H9 (cell line): ENCODE measurements around the gene PHF12. TPM values are rescaled to one million over a fixed set of nuclear protein-coding genes. Genes with fewer than 3 reads are reported as not detected.

Source experiments
- DNase-seq: peaks from one replicate; pipeline ENCODE4 v3.0.0-alpha.2; 2017
- H2AFZ ChIP-seq: one replicate; pipeline ENCODE4 v1.6.1; 2013; ENCODE audit warnings: mild to moderate bottlenecking, low read length, control low read depth, moderate library complexity
- H2AK5ac ChIP-seq: 2 replicates; pipeline ENCODE4 v1.6.1; 2013; ENCODE audit warnings: low read length, control low read depth, mixed read lengths; ENCODE audit not compliant: insufficient read length
- H2BK120ac ChIP-seq: one replicate; pipeline ENCODE4 v1.6.1; 2013; ENCODE audit warnings: low read depth, mild to moderate bottlenecking, low read length, control low read depth, inconsistent platforms; ENCODE audit not compliant: poor library complexity, severe bottlenecking
- H2BK12ac ChIP-seq: 2 replicates; pipeline ENCODE4 v1.6.1; 2013; ENCODE audit warnings: low read length, control low read depth, mixed read lengths, low read depth; ENCODE audit not compliant: insufficient read length
- H2BK15ac ChIP-seq: 2 replicates; pipeline ENCODE4 v1.6.1; 2013; ENCODE audit warnings: low read depth, low read length, control low read depth
- H2BK20ac ChIP-seq: one replicate; pipeline ENCODE4 v1.6.1; 2013; ENCODE audit warnings: low read depth, mild to moderate bottlenecking, low read length, control low read depth, inconsistent platforms; ENCODE audit not compliant: poor library complexity, severe bottlenecking
- H2BK5ac ChIP-seq: 2 replicates; pipeline ENCODE4 v1.6.1; 2013; ENCODE audit warnings: low read length, control low read depth, mixed read lengths; ENCODE audit not compliant: insufficient read length
- H3K14ac ChIP-seq: 2 replicates; pipeline ENCODE4 v1.6.1; 2013; ENCODE audit warnings: low read length, control low read depth; ENCODE audit not compliant: insufficient read depth
- H3K18ac ChIP-seq: 2 replicates; pipeline ENCODE4 v1.6.1; 2013; ENCODE audit warnings: low read depth, mild to moderate bottlenecking, mixed read lengths, low read length, control low read depth; ENCODE audit not compliant: insufficient read length
- H3K23ac ChIP-seq: 2 replicates; pipeline ENCODE4 v1.6.1; 2013; ENCODE audit warnings: low read length, control low read depth, mixed read lengths, low read depth; ENCODE audit not compliant: insufficient read length
- H3K23me2 ChIP-seq: 2 replicates; pipeline ENCODE4 v1.6.1; 2013; ENCODE audit warnings: low read depth, mild to moderate bottlenecking, mixed read lengths, low read length, control low read depth; ENCODE audit not compliant: insufficient read length, poor library complexity, severe bottlenecking
- H3K27ac ChIP-seq: 2 replicates; pipeline ENCODE4 v1.5.1; 2013; ENCODE audit warnings: low read length, control low read depth, mixed read lengths, low read depth; ENCODE audit not compliant: insufficient read length
- H3K27me3 ChIP-seq: 2 replicates; pipeline ENCODE4 v1.6.1; 2013; ENCODE audit warnings: low read length, control low read depth, inconsistent platforms; ENCODE audit not compliant: insufficient read depth
- H3K4ac ChIP-seq: 2 replicates; pipeline ENCODE4 v1.6.1; 2013; ENCODE audit warnings: low read depth, mild to moderate bottlenecking, control low read depth, inconsistent platforms, low read length, moderate library complexity
- H3K4me1 ChIP-seq: 2 replicates; pipeline ENCODE4 v1.6.1; 2013; ENCODE audit warnings: low read length, control low read depth, inconsistent platforms; ENCODE audit not compliant: insufficient read depth
- H3K4me2 ChIP-seq: 2 replicates; pipeline ENCODE4 v1.6.1; 2013; ENCODE audit warnings: low read length, control low read depth, mixed read lengths; ENCODE audit not compliant: insufficient read length, insufficient read depth
- H3K56ac ChIP-seq: 2 replicates; pipeline ENCODE4 v1.6.1; 2013; ENCODE audit warnings: low read depth, mild to moderate bottlenecking, mixed read lengths, low read length, control low read depth; ENCODE audit not compliant: insufficient read length
- H3K79me1 ChIP-seq: 2 replicates; pipeline ENCODE4 v1.6.1; 2013; ENCODE audit warnings: low read depth, mild to moderate bottlenecking, moderate library complexity, low read length, control low read depth, inconsistent platforms; ENCODE audit not compliant: insufficient read depth, poor library complexity, severe bottlenecking
- H3K79me2 ChIP-seq: 2 replicates; pipeline ENCODE4 v1.6.1; 2013; ENCODE audit warnings: low read length, control low read depth, inconsistent platforms; ENCODE audit not compliant: insufficient read depth
- H3K9ac ChIP-seq: 2 replicates; pipeline ENCODE4 v1.6.1; 2013; ENCODE audit warnings: low read length, control low read depth, mixed read lengths; ENCODE audit not compliant: insufficient read length; ENCODE audit errors: extremely low read depth
- H3K9me3 ChIP-seq: one replicate; pipeline ENCODE4 v1.6.1; 2013; ENCODE audit warnings: low read depth, low read length, inconsistent platforms; ENCODE audit not compliant: control insufficient read depth
- H3T11ph ChIP-seq: one replicate; pipeline ENCODE4 v1.6.1; 2013; ENCODE audit warnings: mild to moderate bottlenecking, low read length, control low read depth, inconsistent platforms
- H4K20me1 ChIP-seq: one replicate; pipeline ENCODE4 v1.6.1; 2013; ENCODE audit not compliant: control insufficient read depth, insufficient read length, insufficient read depth
- H4K5ac ChIP-seq: 2 replicates; pipeline ENCODE4 v1.6.1; 2013; ENCODE audit warnings: low read depth, mild to moderate bottlenecking, mixed read lengths, low read length, control low read depth; ENCODE audit not compliant: insufficient read length
- H4K8ac ChIP-seq: replicated peaks from 2 replicates; pipeline ENCODE4 v1.6.1; 2013; ENCODE audit warnings: low read length, control low read depth, mixed read lengths, low read depth; ENCODE audit not compliant: insufficient read length
- H4K91ac ChIP-seq: 2 replicates; pipeline ENCODE4 v1.6.1; 2013; ENCODE audit warnings: low read depth, mild to moderate bottlenecking, moderate library complexity, mixed read lengths, low read length, control low read depth; ENCODE audit not compliant: insufficient read length
- H3K27ac Mint-ChIP-seq, 3 experiments: 2 replicates in 2 of 3; 3 replicates in 1 of 3; pipeline ENCODE4 v1.8.0; 2020 to 2021; ENCODE audit warnings: mixed read lengths in 3 of 3, mild to moderate bottlenecking in 1 of 3, moderate library complexity in 1 of 3
- H3K27me3 Mint-ChIP-seq: 2 replicates; pipeline ENCODE4 v1.8.0; 2021; ENCODE audit warnings: low read depth, mild to moderate bottlenecking, moderate library complexity, mixed read lengths
- H3K36me3 Mint-ChIP-seq, 3 experiments: 2 replicates in 2 of 3; 3 replicates in 1 of 3; pipeline ENCODE4 v1.8.0; 2020 to 2021; ENCODE audit warnings: low read depth in 3 of 3, mixed read lengths in 3 of 3; ENCODE audit not compliant: insufficient read depth in 1 of 3
- H3K4me1 Mint-ChIP-seq, 2 experiments: 2 replicates each; pipeline ENCODE4 v1.8.0; 2020; ENCODE audit warnings: mixed read lengths in 2 of 2
- H3K4me3 Mint-ChIP-seq, 2 experiments: 2 replicates in 1 of 2; 3 replicates in 1 of 2; pipeline ENCODE4 v1.8.0; 2020 to 2021; ENCODE audit warnings: mild to moderate bottlenecking in 2 of 2, mixed read lengths in 2 of 2, moderate library complexity in 1 of 2
- H3K9me3 Mint-ChIP-seq, 2 experiments: 2 replicates in 1 of 2; 3 replicates in 1 of 2; pipeline ENCODE4 v1.8.0; 2020; ENCODE audit warnings: mild to moderate bottlenecking in 2 of 2, mixed read lengths in 2 of 2, moderate library complexity in 1 of 2
- CTCF ChIP-seq: fragments of 200-600 bp; sonication (generic); conservative IDR thresholded peaks from 3 replicates; pipeline ENCODE4 v1.8.0; 2021; ENCODE audit warnings: antibody characterized with exemption, mild to moderate bottlenecking
- WGBS: extraction: QIAGEN DNeasy Blood & Tissue Kit; methylation state at CpG from one replicate; pipeline ENCODE4 v1.1.7; 2013; ENCODE audit warnings: missing lambda C conversion rate, low lambda C conversion rate, mixed read lengths; ENCODE audit not compliant: insufficient read length; ENCODE audit errors: extremely low coverage; 5-methylcytosine and 5-hydroxymethylcytosine counted together
- total RNA-seq: library from RNA; stranded (reverse); gene quantifications from 2 replicates; pipeline ENCODE4 v1.2.1, GENCODE V29; 2021

Gene PHF12
- total RNA-seq, 1 experiment from 2014 or later, result 62.1 TPM

- Mint-ChIP-seq H3K36me3 (peaks cover 23 to 34% (median 23%) of the 10 kb centered on the region in 3 experiments; a peak in 6 of 7 replicates), H3K4me3 (peak overlapping the region; percentile 93 to 96), H3K27me3 (no peaks in the 10 kb centered on the region; the same call in 1 of the 2 replicates), H3K9me3 (no peaks in the 10 kb centered on the region), H3K4me1 (peaks cover 19 to 22% of the 10 kb centered on the region in 2 experiments), H3K27ac (peak overlapping the region; percentile 52 to 96 (median 78); a peak in 4 of 7 replicates)
- H2BK120ac ChIP-seq, result no peak overlapping the region
- no CpG with 5 or more reads among the region's 5 CpGs for WGBS
- H4K20me1 ChIP-seq, result no peaks in the 10 kb centered on the region
- no peak overlapping the region for H3K23ac ChIP-seq
- peaks cover 6% of the 10 kb centered on the region for H3K23me2 ChIP-seq
- no peak overlapping the region for H3K27ac ChIP-seq
- no peak overlapping the region for H3K4ac ChIP-seq
- H2BK12ac ChIP-seq, result no peak overlapping the region
- no peaks in the 10 kb centered on the region for H3K9me3 ChIP-seq
- no peak overlapping the region for H3K56ac ChIP-seq
- H4K8ac ChIP-seq, result no peak overlapping the region
- H2AK5ac ChIP-seq, result no peak overlapping the region
- no peak for TF ChIP-seq CTCF
- H3K4me1 ChIP-seq, result peaks cover 9% of the 10 kb centered on the region
- H3K79me1 ChIP-seq, result peaks cover 4% of the 10 kb centered on the region
- no peak overlapping the region for H2BK5ac ChIP-seq
- H3K27me3 ChIP-seq, result 0 out of 2 replicates have a peak, but pooled peaks cover 3% of the 10 kb centered on the region
- H4K91ac ChIP-seq, result no peak overlapping the region
- no peak overlapping the region for H2AFZ ChIP-seq
- H3K9ac ChIP-seq, result peak overlapping the region; percentile 60
- no peak overlapping the region for H3K14ac ChIP-seq
- no peak overlapping the region for H3T11ph ChIP-seq
- no peak overlapping the region for H3K18ac ChIP-seq
- DNase-seq, result no peak
- H3K4me2 ChIP-seq, result peak overlapping the region; percentile 63
- no peak overlapping the region for H2BK20ac ChIP-seq
- H4K5ac ChIP-seq, result no peak overlapping the region
- H2BK15ac ChIP-seq, result no peak overlapping the region
- H3K79me2 ChIP-seq, result peaks cover 4% of the 10 kb centered on the region; the same call in 1 of the 2 replicates
Measured at GRCh38 chr17:28896491-28896883, 54.8 kb downstream of the PHF12 start.
